H9 (cell line): ENCODE measurements around the gene FLT1. TPM values are rescaled to one million over a fixed set of nuclear protein-coding genes. Genes with fewer than 3 reads are reported as not detected.

Experiments used
- DNase-seq: peaks from one replicate; pipeline ENCODE4 v3.0.0-alpha.2; 2017
- H2AFZ ChIP-seq: one replicate; pipeline ENCODE4 v1.6.1; 2013; ENCODE audit warnings: mild to moderate bottlenecking, low read length, control low read depth, moderate library complexity
- H2AK5ac ChIP-seq: 2 replicates; pipeline ENCODE4 v1.6.1; 2013; ENCODE audit warnings: low read length, control low read depth, mixed read lengths; ENCODE audit not compliant: insufficient read length
- H2BK120ac ChIP-seq: one replicate; pipeline ENCODE4 v1.6.1; 2013; ENCODE audit warnings: low read depth, mild to moderate bottlenecking, low read length, control low read depth, inconsistent platforms; ENCODE audit not compliant: poor library complexity, severe bottlenecking
- H2BK12ac ChIP-seq: 2 replicates; pipeline ENCODE4 v1.6.1; 2013; ENCODE audit warnings: low read length, control low read depth, mixed read lengths, low read depth; ENCODE audit not compliant: insufficient read length
- H2BK15ac ChIP-seq: 2 replicates; pipeline ENCODE4 v1.6.1; 2013; ENCODE audit warnings: low read depth, low read length, control low read depth
- H2BK20ac ChIP-seq: one replicate; pipeline ENCODE4 v1.6.1; 2013; ENCODE audit warnings: low read depth, mild to moderate bottlenecking, low read length, control low read depth, inconsistent platforms; ENCODE audit not compliant: poor library complexity, severe bottlenecking
- H2BK5ac ChIP-seq: 2 replicates; pipeline ENCODE4 v1.6.1; 2013; ENCODE audit warnings: low read length, control low read depth, mixed read lengths; ENCODE audit not compliant: insufficient read length
- H3K14ac ChIP-seq: 2 replicates; pipeline ENCODE4 v1.6.1; 2013; ENCODE audit warnings: low read length, control low read depth; ENCODE audit not compliant: insufficient read depth
- H3K18ac ChIP-seq: 2 replicates; pipeline ENCODE4 v1.6.1; 2013; ENCODE audit warnings: low read depth, mild to moderate bottlenecking, mixed read lengths, low read length, control low read depth; ENCODE audit not compliant: insufficient read length
- H3K23ac ChIP-seq: 2 replicates; pipeline ENCODE4 v1.6.1; 2013; ENCODE audit warnings: low read length, control low read depth, mixed read lengths, low read depth; ENCODE audit not compliant: insufficient read length
- H3K23me2 ChIP-seq: 2 replicates; pipeline ENCODE4 v1.6.1; 2013; ENCODE audit warnings: low read depth, mild to moderate bottlenecking, mixed read lengths, low read length, control low read depth; ENCODE audit not compliant: insufficient read length, poor library complexity, severe bottlenecking
- H3K27ac ChIP-seq: 2 replicates; pipeline ENCODE4 v1.5.1; 2013; ENCODE audit warnings: low read length, control low read depth, mixed read lengths, low read depth; ENCODE audit not compliant: insufficient read length
- H3K27me3 ChIP-seq: 2 replicates; pipeline ENCODE4 v1.6.1; 2013; ENCODE audit warnings: low read length, control low read depth, inconsistent platforms; ENCODE audit not compliant: insufficient read depth
- H3K4ac ChIP-seq: 2 replicates; pipeline ENCODE4 v1.6.1; 2013; ENCODE audit warnings: low read depth, mild to moderate bottlenecking, control low read depth, inconsistent platforms, low read length, moderate library complexity
- H3K4me1 ChIP-seq: 2 replicates; pipeline ENCODE4 v1.6.1; 2013; ENCODE audit warnings: low read length, control low read depth, inconsistent platforms; ENCODE audit not compliant: insufficient read depth
- H3K4me2 ChIP-seq: 2 replicates; pipeline ENCODE4 v1.6.1; 2013; ENCODE audit warnings: low read length, control low read depth, mixed read lengths; ENCODE audit not compliant: insufficient read length, insufficient read depth
- H3K56ac ChIP-seq: 2 replicates; pipeline ENCODE4 v1.6.1; 2013; ENCODE audit warnings: low read depth, mild to moderate bottlenecking, mixed read lengths, low read length, control low read depth; ENCODE audit not compliant: insufficient read length
- H3K79me1 ChIP-seq: 2 replicates; pipeline ENCODE4 v1.6.1; 2013; ENCODE audit warnings: low read depth, mild to moderate bottlenecking, moderate library complexity, low read length, control low read depth, inconsistent platforms; ENCODE audit not compliant: insufficient read depth, poor library complexity, severe bottlenecking
- H3K79me2 ChIP-seq: 2 replicates; pipeline ENCODE4 v1.6.1; 2013; ENCODE audit warnings: low read length, control low read depth, inconsistent platforms; ENCODE audit not compliant: insufficient read depth
- H3K9ac ChIP-seq: 2 replicates; pipeline ENCODE4 v1.6.1; 2013; ENCODE audit warnings: low read length, control low read depth, mixed read lengths; ENCODE audit not compliant: insufficient read length; ENCODE audit errors: extremely low read depth
- H3K9me3 ChIP-seq: one replicate; pipeline ENCODE4 v1.6.1; 2013; ENCODE audit warnings: low read depth, low read length, inconsistent platforms; ENCODE audit not compliant: control insufficient read depth
- H3T11ph ChIP-seq: one replicate; pipeline ENCODE4 v1.6.1; 2013; ENCODE audit warnings: mild to moderate bottlenecking, low read length, control low read depth, inconsistent platforms
- H4K20me1 ChIP-seq: one replicate; pipeline ENCODE4 v1.6.1; 2013; ENCODE audit not compliant: control insufficient read depth, insufficient read length, insufficient read depth
- H4K5ac ChIP-seq: 2 replicates; pipeline ENCODE4 v1.6.1; 2013; ENCODE audit warnings: low read depth, mild to moderate bottlenecking, mixed read lengths, low read length, control low read depth; ENCODE audit not compliant: insufficient read length
- H4K8ac ChIP-seq: replicated peaks from 2 replicates; pipeline ENCODE4 v1.6.1; 2013; ENCODE audit warnings: low read length, control low read depth, mixed read lengths, low read depth; ENCODE audit not compliant: insufficient read length
- H4K91ac ChIP-seq: 2 replicates; pipeline ENCODE4 v1.6.1; 2013; ENCODE audit warnings: low read depth, mild to moderate bottlenecking, moderate library complexity, mixed read lengths, low read length, control low read depth; ENCODE audit not compliant: insufficient read length
- H3K27ac Mint-ChIP-seq, 3 experiments: 2 replicates in 2 of 3; 3 replicates in 1 of 3; pipeline ENCODE4 v1.8.0; 2020 to 2021; ENCODE audit warnings: mixed read lengths in 3 of 3, mild to moderate bottlenecking in 1 of 3, moderate library complexity in 1 of 3
- H3K27me3 Mint-ChIP-seq: 2 replicates; pipeline ENCODE4 v1.8.0; 2021; ENCODE audit warnings: low read depth, mild to moderate bottlenecking, moderate library complexity, mixed read lengths
- H3K36me3 Mint-ChIP-seq, 3 experiments: 2 replicates in 2 of 3; 3 replicates in 1 of 3; pipeline ENCODE4 v1.8.0; 2020 to 2021; ENCODE audit warnings: low read depth in 3 of 3, mixed read lengths in 3 of 3; ENCODE audit not compliant: insufficient read depth in 1 of 3
- H3K4me1 Mint-ChIP-seq, 2 experiments: 2 replicates each; pipeline ENCODE4 v1.8.0; 2020; ENCODE audit warnings: mixed read lengths in 2 of 2
- H3K4me3 Mint-ChIP-seq, 2 experiments: 2 replicates in 1 of 2; 3 replicates in 1 of 2; pipeline ENCODE4 v1.8.0; 2020 to 2021; ENCODE audit warnings: mild to moderate bottlenecking in 2 of 2, mixed read lengths in 2 of 2, moderate library complexity in 1 of 2
- H3K9me3 Mint-ChIP-seq, 2 experiments: 2 replicates in 1 of 2; 3 replicates in 1 of 2; pipeline ENCODE4 v1.8.0; 2020; ENCODE audit warnings: mild to moderate bottlenecking in 2 of 2, mixed read lengths in 2 of 2, moderate library complexity in 1 of 2
- WGBS: extraction: QIAGEN DNeasy Blood & Tissue Kit; methylation state at CpG from one replicate; pipeline ENCODE4 v1.1.7; 2013; ENCODE audit warnings: missing lambda C conversion rate, low lambda C conversion rate, mixed read lengths; ENCODE audit not compliant: insufficient read length; ENCODE audit errors: extremely low coverage; 5-methylcytosine and 5-hydroxymethylcytosine counted together
- total RNA-seq: library from RNA; stranded (reverse); gene quantifications from 2 replicates; pipeline ENCODE4 v1.2.1, GENCODE V29; 2021
- TF ChIP-seq, protein P1 (sequence below): fragments of 200-600 bp; sonication (generic); conservative IDR thresholded peaks from 3 replicates; pipeline ENCODE4 v1.8.0; 2021; ENCODE audit warnings: antibody characterized with exemption, mild to moderate bottlenecking

FLT1 gene
- total RNA-seq, 1 experiment from 2014 or later: 84.1 TPM

GRCh38 chr13:28379371-28380083 is 115.4 kb downstream of the FLT1 start:
- H2BK120ac ChIP-seq: no peak overlapping the region
- H3K27me3 Mint-ChIP-seq: no peaks in the 10 kb centered on the region
- no peaks in the 10 kb centered on the region for H3K79me1 ChIP-seq
- H2BK20ac ChIP-seq: no peak overlapping the region
- H3K14ac ChIP-seq: no peak overlapping the region
- H3K4me3 Mint-ChIP-seq: no peak overlapping the region
- H3K4me1 Mint-ChIP-seq: peaks cover 27 to 28% of the 10 kb centered on the region in 2 experiments
- no peak overlapping the region for H2AK5ac ChIP-seq
- H3K9me3 ChIP-seq: no peaks in the 10 kb centered on the region
- H2BK15ac ChIP-seq: no peak overlapping the region
- H3K4ac ChIP-seq: no peak overlapping the region
- peaks cover 7% of the 10 kb centered on the region; the same call in 1 of the 2 replicates for H3K4me1 ChIP-seq
- no peak overlapping the region for H3K18ac ChIP-seq
- H3K9ac ChIP-seq: no peak overlapping the region
- H2AFZ ChIP-seq: no peak overlapping the region
- peak overlapping the region in 2 of 3 experiments; percentile 16 to 59; a peak in 3 of 7 replicates for H3K27ac Mint-ChIP-seq
- no peak overlapping the region for H4K8ac ChIP-seq
- H3K27me3 ChIP-seq: no peaks in the 10 kb centered on the region
- no peaks in the 10 kb centered on the region for H4K20me1 ChIP-seq
- H3K79me2 ChIP-seq: no peaks in the 10 kb centered on the region
- peaks cover 8 to 48% (median 19%) of the 10 kb centered on the region in 3 experiments; a peak in 6 of 7 replicates for H3K36me3 Mint-ChIP-seq
- no peak overlapping the region for H4K5ac ChIP-seq
- H3K23me2 ChIP-seq: no peaks in the 10 kb centered on the region
- no CpG with 5 or more reads among the region's 12 CpGs for WGBS
- H4K91ac ChIP-seq: no peak overlapping the region
- no peak overlapping the region for H3K56ac ChIP-seq
- H3K27ac ChIP-seq: no peak overlapping the region
- no peak overlapping the region for H3K23ac ChIP-seq
- H2BK12ac ChIP-seq: no peak overlapping the region
- TF ChIP-seq, protein P1, sequence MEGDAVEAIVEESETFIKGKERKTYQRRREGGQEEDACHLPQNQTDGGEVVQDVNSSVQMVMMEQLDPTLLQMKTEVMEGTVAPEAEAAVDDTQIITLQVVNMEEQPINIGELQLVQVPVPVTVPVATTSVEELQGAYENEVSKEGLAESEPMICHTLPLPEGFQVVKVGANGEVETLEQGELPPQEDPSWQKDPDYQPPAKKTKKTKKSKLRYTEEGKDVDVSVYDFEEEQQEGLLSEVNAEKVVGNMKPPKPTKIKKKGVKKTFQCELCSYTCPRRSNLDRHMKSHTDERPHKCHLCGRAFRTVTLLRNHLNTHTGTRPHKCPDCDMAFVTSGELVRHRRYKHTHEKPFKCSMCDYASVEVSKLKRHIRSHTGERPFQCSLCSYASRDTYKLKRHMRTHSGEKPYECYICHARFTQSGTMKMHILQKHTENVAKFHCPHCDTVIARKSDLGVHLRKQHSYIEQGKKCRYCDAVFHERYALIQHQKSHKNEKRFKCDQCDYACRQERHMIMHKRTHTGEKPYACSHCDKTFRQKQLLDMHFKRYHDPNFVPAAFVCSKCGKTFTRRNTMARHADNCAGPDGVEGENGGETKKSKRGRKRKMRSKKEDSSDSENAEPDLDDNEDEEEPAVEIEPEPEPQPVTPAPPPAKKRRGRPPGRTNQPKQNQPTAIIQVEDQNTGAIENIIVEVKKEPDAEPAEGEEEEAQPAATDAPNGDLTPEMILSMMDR: no peak
- H3K4me2 ChIP-seq: no peak overlapping the region
- no peak overlapping the region for H3T11ph ChIP-seq
- H3K9me3 Mint-ChIP-seq: no peaks in the 10 kb centered on the region
- H2BK5ac ChIP-seq: no peak overlapping the region
- DNase-seq: no peak
